NCI-H2107 treated with DMSO at 0.1 percent for 48 hours (cell line): ENCODE results near the gene HNRNPL.
"Not testable (repeated sequence)": the region's sequence is repeated elsewhere in the genome, so short reads cannot be mapped to it uniquely, and the experiment has no call there.

Source experiments
- DNase-seq: peaks from one replicate; lab custom pipeline; 2025; ENCODE audit not compliant: unreplicated experiment; lab: John Stamatoyannopoulos, UW

Gene HNRNPL

GRCh38 chr19:38869836-38870607 is 20.2 kb upstream of the HNRNPL start:
- no peak for DNase-seq

GRCh38 chr19:38869160-38869835 is 19.5 kb upstream of the HNRNPL start:
- DNase-seq = no peak

GRCh38 chr19:38868551-38868950 is 18.8 kb upstream of the HNRNPL start:
- no peak for DNase-seq

- DNase-seq = no peak
These were observed 17.5 kb upstream of the HNRNPL start for GRCh38 chr19:38867171-38867780.

- DNase-seq = peak; percentile 75
These were observed 12.7 kb upstream of the HNRNPL start for GRCh38 chr19:38862321-38863059.

- no peak for DNase-seq
These were observed 11.6 kb upstream of the HNRNPL start for GRCh38 chr19:38861368-38861767.

- not testable (repeated sequence) for DNase-seq
These were observed 9.9 kb upstream of the HNRNPL start for GRCh38 chr19:38859631-38860204.

- DNase-seq = no peak
These were observed 7.0 kb upstream of the HNRNPL start for GRCh38 chr19:38856813-38857212.

- not testable (repeated sequence) for DNase-seq
These were observed 6.0 kb upstream of the HNRNPL start for GRCh38 chr19:38855751-38856150.

GRCh38 chr19:38854961-38855360 is 5.2 kb upstream of the HNRNPL start:
- DNase-seq = not testable (repeated sequence)

- no peak for DNase-seq
These were observed 3.4 kb upstream of the HNRNPL start for GRCh38 chr19:38853214-38853613.

- DNase-seq = no peak
These were observed 2.7 kb upstream of the HNRNPL start for GRCh38 chr19:38852231-38853044.

- DNase-seq = peak; percentile 56
These were observed 1.9 kb upstream of the HNRNPL start for GRCh38 chr19:38851622-38852230.

- DNase-seq = no peak
These were observed 1.3 kb upstream of the HNRNPL start for GRCh38 chr19:38850976-38851621.

GRCh38 chr19:38850436-38850975 is 720 bp upstream of the HNRNPL start:
- peak; percentile 100 for DNase-seq

- DNase-seq = peak; percentile 86
These were observed 483 bp downstream of the HNRNPL start for GRCh38 chr19:38849147-38849859.

GRCh38 chr19:38848299-38849146 is 1.3 kb downstream of the HNRNPL start:
- no peak for DNase-seq
